ENCODE measurements around the gene SETD2.

SETD2 gene

GRCh38 chr3:47104259-47104658 lies 59.7 kb downstream of the SETD2 start:
- Histone ChIP-seq H3K4me2 (no peak overlapping the region), H2AFZ (ENCODE audit: low read depth) (no peak overlapping the region), H3K27ac (no peak overlapping the region)

GRCh38 chr3:47103619-47104018 lies 60.3 kb downstream of the SETD2 start:
- Histone ChIP-seq H2AFZ (ENCODE audit: low read depth) (no peak overlapping the region), H3K36me3 (ENCODE audit: insufficient read depth) (no peaks in the 10 kb centered on the region), H3K27ac (no peak overlapping the region), H3K4me1 (ENCODE audit: low read depth, poor library complexity, severe bottlenecking) (no peaks in the 10 kb centered on the region), H3K4me3 (IDR thresholded peaks at IDR 0.05; ENCODE audit: insufficient read depth, low read depth, low read length) (no peak overlapping the region), H4K20me1 (ENCODE audit: insufficient read depth) (no peaks in the 10 kb centered on the region), H3K4me2 (no peak overlapping the region), H3K27me3 (ENCODE audit: insufficient read depth, low read depth) (no peaks in the 10 kb centered on the region), H3K9ac (no peak overlapping the region), H3K79me2 (ENCODE audit: insufficient read depth, low read depth) (no peaks in the 10 kb centered on the region)
- TF ChIP-seq CTCF (conservative IDR thresholded peaks at IDR 0.05; ENCODE audit: low read depth, low read length): no peak

More at GRCh38 chr3:47104259-47104658, 59.7 kb downstream of the SETD2 start:
- Histone ChIP-seq H3K4me1 (ENCODE audit: low read depth, poor library complexity, severe bottlenecking) (no peaks in the 10 kb centered on the region), H3K36me3 (ENCODE audit: insufficient read depth) (no peaks in the 10 kb centered on the region), H3K27me3 (ENCODE audit: insufficient read depth, low read depth) (no peaks in the 10 kb centered on the region), H4K20me1 (ENCODE audit: insufficient read depth) (no peaks in the 10 kb centered on the region), H3K4me3 (IDR thresholded peaks at IDR 0.05; ENCODE audit: insufficient read depth, low read depth, low read length) (no peak overlapping the region), H3K79me2 (ENCODE audit: insufficient read depth, low read depth) (no peaks in the 10 kb centered on the region), H3K9ac (no peak overlapping the region)
- no peak for TF ChIP-seq CTCF (conservative IDR thresholded peaks at IDR 0.05; ENCODE audit: low read depth, low read length)

- Histone ChIP-seq H3K4me3 (IDR thresholded peaks at IDR 0.05; ENCODE audit: insufficient read depth, low read depth, low read length) (no peak overlapping the region), H3K36me3 (ENCODE audit: insufficient read depth) (no peaks in the 10 kb centered on the region), H3K4me2 (no peak overlapping the region), H3K4me1 (ENCODE audit: low read depth, poor library complexity, severe bottlenecking) (no peaks in the 10 kb centered on the region), H3K27ac (no peak overlapping the region), H4K20me1 (ENCODE audit: insufficient read depth) (no peaks in the 10 kb centered on the region), H3K79me2 (ENCODE audit: insufficient read depth, low read depth) (no peaks in the 10 kb centered on the region), H3K27me3 (ENCODE audit: insufficient read depth, low read depth) (no peaks in the 10 kb centered on the region), H2AFZ (ENCODE audit: low read depth) (no peak overlapping the region), H3K9ac (no peak overlapping the region)
- no peak for TF ChIP-seq CTCF (conservative IDR thresholded peaks at IDR 0.05; ENCODE audit: low read depth, low read length)
These were observed 61.8 kb downstream of the SETD2 start for GRCh38 chr3:47102081-47102600.

GRCh38 chr3:47098910-47099309 lies 65.0 kb downstream of the SETD2 start:
- Histone ChIP-seq H3K36me3 (ENCODE audit: insufficient read depth) (no peaks in the 10 kb centered on the region), H2AFZ (ENCODE audit: low read depth) (no peak overlapping the region), H3K4me1 (ENCODE audit: low read depth, poor library complexity, severe bottlenecking) (no peaks in the 10 kb centered on the region), H4K20me1 (ENCODE audit: insufficient read depth) (no peaks in the 10 kb centered on the region), H3K27ac (no peak overlapping the region), H3K79me2 (ENCODE audit: insufficient read depth, low read depth) (no peaks in the 10 kb centered on the region), H3K4me2 (no peak overlapping the region), H3K27me3 (ENCODE audit: insufficient read depth, low read depth) (no peaks in the 10 kb centered on the region), H3K9ac (no peak overlapping the region), H3K4me3 (IDR thresholded peaks at IDR 0.05; ENCODE audit: insufficient read depth, low read depth, low read length) (no peak overlapping the region)
- TF ChIP-seq CTCF (conservative IDR thresholded peaks at IDR 0.05; ENCODE audit: low read depth, low read length): no peak
